Measurements from ENCODE around the gene HDHD5.

Gene HDHD5

DNA sequence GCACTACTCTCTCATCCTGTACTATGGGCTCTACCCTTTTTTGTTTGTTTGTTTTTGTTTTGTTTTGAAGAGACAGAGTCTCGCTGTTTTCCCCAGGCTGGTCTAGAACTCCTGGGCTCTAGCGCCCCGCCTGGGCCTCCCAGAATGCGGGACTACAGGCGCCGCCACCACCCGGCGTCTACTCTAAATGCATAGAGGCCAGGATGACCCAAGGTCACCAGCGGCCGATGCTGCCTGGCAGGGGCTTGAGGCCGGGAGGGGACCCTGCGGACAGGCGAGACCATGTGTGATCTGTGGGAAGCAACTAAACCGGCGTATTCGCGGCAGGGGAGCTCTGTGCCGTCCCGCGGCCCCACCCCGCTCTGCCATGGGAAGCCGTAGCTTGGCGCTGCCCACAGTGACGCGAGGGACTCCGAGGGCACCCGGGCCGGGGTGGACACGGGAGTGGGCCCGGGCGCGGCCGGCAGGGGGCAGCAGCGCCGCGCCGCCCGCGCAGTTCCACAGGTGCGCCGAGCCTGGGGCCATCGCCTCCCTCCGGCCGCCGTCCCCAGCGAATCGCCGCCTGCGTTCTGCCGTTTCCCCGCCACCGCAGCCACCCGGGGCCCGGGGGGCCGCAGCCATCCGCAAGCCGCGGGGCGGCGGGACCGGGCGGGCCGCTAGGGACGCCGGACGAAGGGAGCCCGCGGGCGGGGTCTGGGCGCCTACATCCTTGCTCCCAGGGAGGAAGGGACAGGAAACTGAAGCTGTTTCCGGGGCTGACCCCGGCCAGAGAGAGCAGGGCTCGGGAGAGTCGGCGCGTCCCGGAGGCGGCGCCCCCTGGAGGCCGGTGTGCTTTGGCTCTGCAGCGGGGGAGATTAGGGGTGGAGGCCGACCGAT, 12.3 kb upstream of the HDHD5 start:
- H3K36me3 ChIP-seq, result no peaks in the 10 kb centered on the region
- no peaks in the 10 kb centered on the region for H3K4me1 ChIP-seq
- peak; percentile 93 for DNase-seq
- peak overlapping the region; percentile 62 for H3K4me3 ChIP-seq (ENCODE audit: low read depth, low read length)
- H3K9me3 ChIP-seq, result no peaks in the 10 kb centered on the region
- TF ChIP-seq, protein P1, sequence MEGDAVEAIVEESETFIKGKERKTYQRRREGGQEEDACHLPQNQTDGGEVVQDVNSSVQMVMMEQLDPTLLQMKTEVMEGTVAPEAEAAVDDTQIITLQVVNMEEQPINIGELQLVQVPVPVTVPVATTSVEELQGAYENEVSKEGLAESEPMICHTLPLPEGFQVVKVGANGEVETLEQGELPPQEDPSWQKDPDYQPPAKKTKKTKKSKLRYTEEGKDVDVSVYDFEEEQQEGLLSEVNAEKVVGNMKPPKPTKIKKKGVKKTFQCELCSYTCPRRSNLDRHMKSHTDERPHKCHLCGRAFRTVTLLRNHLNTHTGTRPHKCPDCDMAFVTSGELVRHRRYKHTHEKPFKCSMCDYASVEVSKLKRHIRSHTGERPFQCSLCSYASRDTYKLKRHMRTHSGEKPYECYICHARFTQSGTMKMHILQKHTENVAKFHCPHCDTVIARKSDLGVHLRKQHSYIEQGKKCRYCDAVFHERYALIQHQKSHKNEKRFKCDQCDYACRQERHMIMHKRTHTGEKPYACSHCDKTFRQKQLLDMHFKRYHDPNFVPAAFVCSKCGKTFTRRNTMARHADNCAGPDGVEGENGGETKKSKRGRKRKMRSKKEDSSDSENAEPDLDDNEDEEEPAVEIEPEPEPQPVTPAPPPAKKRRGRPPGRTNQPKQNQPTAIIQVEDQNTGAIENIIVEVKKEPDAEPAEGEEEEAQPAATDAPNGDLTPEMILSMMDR (IDR thresholded peaks at IDR 0.05; ENCODE audit: low read depth, low read length), result peak; percentile 83
- H3K27me3 ChIP-seq, result no peaks in the 10 kb centered on the region

DNA sequence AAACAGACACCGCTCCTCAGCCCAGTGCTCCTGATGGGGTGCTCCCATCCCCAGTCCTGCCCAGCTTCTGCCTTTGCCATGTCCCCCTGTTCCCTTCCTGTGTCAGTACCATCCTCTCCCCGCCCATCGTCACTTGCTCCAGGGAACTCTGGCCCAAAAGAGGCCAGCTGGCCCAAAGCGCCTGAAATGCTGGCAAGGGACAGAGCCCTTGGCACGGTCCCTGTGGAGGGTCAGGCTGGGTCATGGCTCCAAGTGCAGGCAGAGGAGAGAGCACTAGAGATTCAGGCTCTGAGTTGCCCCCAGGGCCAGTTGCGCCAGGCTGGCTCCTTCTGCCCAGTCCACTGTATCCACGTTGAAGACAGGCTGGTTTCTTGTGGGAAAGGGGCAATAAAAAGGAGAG, 8.4 kb upstream of the HDHD5 start:
- H3K36me3 ChIP-seq, result no peaks in the 10 kb centered on the region
- H3K27me3 ChIP-seq, result no peaks in the 10 kb centered on the region
- TF ChIP-seq, protein P1 (IDR thresholded peaks at IDR 0.05; ENCODE audit: low read depth, low read length), result no peak
- no peaks in the 10 kb centered on the region for H3K9me3 ChIP-seq
- H3K4me3 ChIP-seq (ENCODE audit: low read depth, low read length), result no peak overlapping the region
- no peaks in the 10 kb centered on the region for H3K4me1 ChIP-seq
- no peak for DNase-seq

DNA sequence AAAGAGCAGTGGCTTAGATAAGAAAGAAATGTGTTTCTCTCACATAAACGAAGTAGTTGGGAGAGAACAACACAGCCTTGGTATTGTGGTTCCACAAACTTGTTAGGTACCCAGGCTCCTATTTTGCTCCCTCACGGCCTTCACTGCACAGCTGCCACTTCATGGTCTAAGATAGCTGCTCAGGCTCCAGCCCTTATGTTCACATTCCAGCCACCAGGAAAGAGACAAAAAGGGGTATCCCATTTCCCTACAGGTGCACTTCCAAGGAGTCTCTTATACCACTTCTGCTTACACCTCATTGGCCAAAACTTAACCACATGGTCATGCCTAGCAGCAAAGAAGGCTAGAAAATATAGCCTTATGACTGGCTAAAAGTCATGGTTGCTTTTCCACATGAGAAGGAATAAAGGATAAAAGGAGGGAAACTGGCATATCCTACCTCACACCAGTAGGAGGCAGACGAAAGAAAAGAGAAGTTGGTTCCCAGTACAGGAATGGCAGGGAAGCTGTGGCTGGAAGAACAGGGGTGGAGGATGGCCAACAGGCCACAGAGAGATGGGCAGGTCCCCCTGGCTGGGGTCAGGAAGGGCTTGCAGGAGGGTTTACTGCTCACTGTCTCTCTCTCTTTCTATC, 5.4 kb upstream of the HDHD5 start:
- H3K9me3 ChIP-seq, result no peaks in the 10 kb centered on the region
- TF ChIP-seq, protein P1 (IDR thresholded peaks at IDR 0.05; ENCODE audit: low read depth, low read length), result peak; percentile 33
- no peak for DNase-seq

DNA sequence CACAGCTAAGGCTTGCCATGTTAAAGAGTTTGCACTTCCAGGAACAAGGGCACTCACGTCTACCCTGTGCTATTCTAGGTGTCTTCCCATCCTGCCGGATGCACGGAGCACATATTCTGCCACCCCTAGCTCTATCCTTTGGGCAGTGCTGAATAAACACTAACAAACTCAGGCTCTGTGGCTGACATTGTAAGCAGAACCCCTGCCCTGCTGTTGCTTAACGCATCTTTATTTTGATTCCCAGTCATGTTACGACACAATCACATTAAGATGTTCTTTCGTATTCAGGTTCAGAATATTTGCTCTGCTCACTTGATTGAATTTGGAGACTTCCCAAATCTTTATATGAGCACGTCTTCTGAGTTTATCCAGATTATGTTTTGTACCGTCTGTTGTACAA, 3.7 kb upstream of the HDHD5 start:
- Histone ChIP-seq H3K4me3 (ENCODE audit: low read depth, low read length) (no peak overlapping the region), H3K27me3 (no peaks in the 10 kb centered on the region), H3K4me1 (no peaks in the 10 kb centered on the region), H3K9me3 (no peaks in the 10 kb centered on the region), H3K36me3 (no peaks in the 10 kb centered on the region)
- no peak for DNase-seq
- TF ChIP-seq, protein P1 (IDR thresholded peaks at IDR 0.05; ENCODE audit: low read depth, low read length), result no peak

More for the DNA sequence above, 5.4 kb upstream of the HDHD5 start:
- H3K36me3 ChIP-seq, result no peaks in the 10 kb centered on the region
- H3K4me3 ChIP-seq (ENCODE audit: low read depth, low read length), result no peak overlapping the region
- no peaks in the 10 kb centered on the region for H3K27me3 ChIP-seq
- no peaks in the 10 kb centered on the region for H3K4me1 ChIP-seq

DNA sequence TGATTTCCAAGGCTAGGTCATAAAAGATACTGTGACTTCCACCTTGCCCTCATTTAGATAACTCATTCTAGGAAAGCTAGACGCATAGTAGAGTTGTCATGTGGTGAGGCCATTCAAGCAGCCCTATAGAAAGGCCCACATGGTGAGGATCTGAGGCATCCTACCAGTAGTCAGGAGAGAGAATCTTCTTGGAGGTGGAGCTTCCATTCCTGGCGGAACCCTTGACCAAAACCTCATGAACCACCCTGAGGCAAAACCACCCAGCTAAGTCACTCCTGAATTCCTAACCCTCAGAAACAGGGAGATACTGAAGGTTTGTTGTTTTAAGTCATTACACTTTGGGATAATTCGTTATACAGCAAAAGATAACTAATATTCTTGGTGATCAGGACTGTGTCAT, 2.9 kb upstream of the HDHD5 start:
- TF ChIP-seq, protein P1 (IDR thresholded peaks at IDR 0.05; ENCODE audit: low read depth, low read length), result no peak
- DNase-seq, result no peak
- Histone ChIP-seq H3K36me3 (no peaks in the 10 kb centered on the region), H3K9me3 (no peaks in the 10 kb centered on the region), H3K4me3 (ENCODE audit: low read depth, low read length) (no peak overlapping the region), H3K27me3 (no peaks in the 10 kb centered on the region), H3K4me1 (no peaks in the 10 kb centered on the region)

DNA sequence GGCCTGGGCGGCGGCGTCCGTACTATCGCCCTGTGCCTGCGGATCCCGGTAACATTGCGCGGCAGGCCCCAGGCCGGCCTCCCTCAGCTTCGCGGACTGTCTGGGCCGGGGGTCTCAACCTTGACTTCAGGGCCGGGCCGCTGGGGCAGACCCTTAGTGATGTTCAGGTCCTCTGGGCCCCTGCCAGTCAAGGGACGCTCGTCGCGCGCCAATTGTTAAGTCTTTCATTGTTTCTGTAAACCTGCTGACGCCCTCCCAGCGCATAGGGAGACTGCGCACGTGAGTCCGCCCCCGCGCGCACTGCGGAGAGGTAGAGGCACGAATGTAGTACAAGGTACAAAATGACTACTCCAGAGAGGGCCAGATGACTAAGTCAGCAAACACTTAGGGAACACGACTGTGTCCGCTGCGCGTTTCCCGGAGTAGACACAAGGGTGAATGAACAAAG, 451 bp upstream of the HDHD5 start:
- Histone ChIP-seq H3K4me3 (ENCODE audit: low read depth, low read length) (peak overlapping the region; percentile 76), H3K36me3 (no peaks in the 10 kb centered on the region), H3K9me3 (no peaks in the 10 kb centered on the region), H3K4me1 (no peaks in the 10 kb centered on the region), H3K27me3 (no peaks in the 10 kb centered on the region)
- DNase-seq, result peak; percentile 34
- TF ChIP-seq, protein P1 (IDR thresholded peaks at IDR 0.05; ENCODE audit: low read depth, low read length), result no peak
